Measurements from ENCODE around the gene EFNA1. TPM values are rescaled to one million over a fixed set of nuclear protein-coding genes. Genes with fewer than 3 reads are reported as not detected.

EFNA1 gene
- total RNA-seq, 1 donor from 2014 or later, result 0.34 TPM

DNA sequence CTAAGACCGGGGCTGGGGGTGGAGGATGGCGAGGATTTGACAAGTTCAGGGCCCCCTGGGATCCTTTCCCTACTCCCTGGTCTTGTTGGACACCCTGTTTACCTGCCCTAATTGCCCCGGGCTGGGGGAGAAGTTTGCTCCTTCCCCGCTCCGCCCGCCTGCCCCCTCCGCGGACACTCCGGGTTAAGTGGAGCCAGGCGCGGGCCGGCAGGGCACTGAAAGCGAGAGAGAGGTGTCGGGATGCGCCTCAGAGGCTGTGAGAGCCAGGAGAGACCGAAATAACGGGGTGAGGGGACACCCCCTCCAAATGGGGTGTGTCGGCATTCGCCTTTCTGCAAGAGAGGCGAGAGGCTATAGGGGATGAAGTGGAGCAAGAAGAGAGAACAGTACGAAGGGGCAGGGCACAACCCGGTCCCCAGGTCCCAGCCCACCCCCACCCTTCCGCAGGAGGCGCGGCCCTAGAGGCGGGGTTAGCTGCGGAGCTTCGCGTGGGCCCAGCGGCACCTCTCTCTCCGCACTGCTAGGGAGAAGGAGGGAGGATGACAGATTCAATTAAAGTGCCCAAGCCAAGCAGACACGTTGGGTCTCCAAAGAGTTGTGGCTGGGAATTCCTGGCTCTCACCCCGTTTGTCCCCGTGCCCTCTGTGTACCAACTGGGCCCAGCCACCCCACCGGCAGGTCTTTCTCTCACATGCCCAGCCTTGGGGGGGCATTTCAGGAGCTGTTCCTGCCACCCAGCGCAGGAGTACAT, 45.2 kb upstream of the EFNA1 start:
- H3K9ac ChIP-seq, result no peak overlapping the region
- peaks cover 44% of the 10 kb centered on the region for H3K4me1 Mint-ChIP-seq
- peaks cover 56% of the 10 kb centered on the region for H3F3A ChIP-seq (ENCODE audit: low read depth)
- no peaks in the 10 kb centered on the region for H3K79me2 ChIP-seq (ENCODE audit: low read depth)
- H3K4me3 Mint-ChIP-seq, result peak overlapping the region; percentile 80
- peak overlapping the region; percentile 80 for H3K4me3 ChIP-seq
- peak; percentile 97 for TF ChIP-seq EZH2phosphoT487 (IDR thresholded peaks at IDR 0.05)
- peak; percentile 98 for TF ChIP-seq EZH2 (IDR thresholded peaks at IDR 0.05)
- TF ChIP-seq, protein P1, sequence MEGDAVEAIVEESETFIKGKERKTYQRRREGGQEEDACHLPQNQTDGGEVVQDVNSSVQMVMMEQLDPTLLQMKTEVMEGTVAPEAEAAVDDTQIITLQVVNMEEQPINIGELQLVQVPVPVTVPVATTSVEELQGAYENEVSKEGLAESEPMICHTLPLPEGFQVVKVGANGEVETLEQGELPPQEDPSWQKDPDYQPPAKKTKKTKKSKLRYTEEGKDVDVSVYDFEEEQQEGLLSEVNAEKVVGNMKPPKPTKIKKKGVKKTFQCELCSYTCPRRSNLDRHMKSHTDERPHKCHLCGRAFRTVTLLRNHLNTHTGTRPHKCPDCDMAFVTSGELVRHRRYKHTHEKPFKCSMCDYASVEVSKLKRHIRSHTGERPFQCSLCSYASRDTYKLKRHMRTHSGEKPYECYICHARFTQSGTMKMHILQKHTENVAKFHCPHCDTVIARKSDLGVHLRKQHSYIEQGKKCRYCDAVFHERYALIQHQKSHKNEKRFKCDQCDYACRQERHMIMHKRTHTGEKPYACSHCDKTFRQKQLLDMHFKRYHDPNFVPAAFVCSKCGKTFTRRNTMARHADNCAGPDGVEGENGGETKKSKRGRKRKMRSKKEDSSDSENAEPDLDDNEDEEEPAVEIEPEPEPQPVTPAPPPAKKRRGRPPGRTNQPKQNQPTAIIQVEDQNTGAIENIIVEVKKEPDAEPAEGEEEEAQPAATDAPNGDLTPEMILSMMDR (IDR thresholded peaks at IDR 0.05), result no peak
- H4K20me1 ChIP-seq (ENCODE audit: low read depth), result peaks cover 32% of the 10 kb centered on the region
- no peaks in the 10 kb centered on the region for H3K36me3 Mint-ChIP-seq
- no peak overlapping the region for H3K27ac ChIP-seq
- no peaks in the 10 kb centered on the region for H3K9me3 ChIP-seq (ENCODE audit: low read depth)
- no peaks in the 10 kb centered on the region for H3K36me3 ChIP-seq
- no peaks in the 10 kb centered on the region for H3K9me3 Mint-ChIP-seq
- peak; percentile 51 for DNase-seq (ENCODE audit: low spot score)
- H3K4me2 ChIP-seq, result peak overlapping the region; percentile 98
- H3K27me3 ChIP-seq, result peaks cover 75% of the 10 kb centered on the region
- H3K4me1 ChIP-seq, result peaks cover 24% of the 10 kb centered on the region
- H3K27me3 Mint-ChIP-seq (ENCODE audit: insufficient read depth, low read depth), result peaks cover 51% of the 10 kb centered on the region
- H3K27ac Mint-ChIP-seq, result peak overlapping the region; percentile 82
- no peak overlapping the region for H2AFZ ChIP-seq (replicated peaks)

DNA sequence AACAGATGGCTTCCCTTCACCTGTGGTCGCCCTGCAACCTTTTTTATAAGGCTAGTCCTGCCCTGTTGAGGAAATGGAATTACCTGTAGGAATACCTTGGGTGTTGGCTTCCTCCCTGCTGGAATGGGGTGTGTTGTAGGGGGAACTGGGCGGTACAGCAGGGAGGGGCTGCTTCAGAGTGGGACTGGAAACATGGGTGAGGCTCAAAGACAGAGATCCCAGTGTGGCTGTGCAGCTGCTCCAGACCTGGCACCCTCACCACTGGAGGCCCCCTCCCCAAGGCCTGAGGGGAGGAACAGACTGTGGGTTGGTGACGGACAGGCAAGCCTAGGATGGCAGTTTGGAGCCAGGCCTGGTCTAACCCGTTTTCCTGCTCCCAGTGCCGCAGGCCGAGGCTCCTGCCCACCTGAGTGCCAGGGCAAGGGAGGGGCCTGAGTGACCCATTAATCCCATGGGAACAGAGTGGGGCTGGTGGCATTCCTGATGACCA, 44.6 kb upstream of the EFNA1 start:
- peaks cover 51% of the 10 kb centered on the region for H3F3A ChIP-seq (ENCODE audit: low read depth)
- no peaks in the 10 kb centered on the region for H3K79me2 ChIP-seq (ENCODE audit: low read depth)
- no peak overlapping the region for H3K9ac ChIP-seq
- Mint-ChIP-seq H3K27me3 (ENCODE audit: insufficient read depth, low read depth) (peaks cover 54% of the 10 kb centered on the region), H3K4me1 (peaks cover 40% of the 10 kb centered on the region), H3K36me3 (no peaks in the 10 kb centered on the region), H3K27ac (peak overlapping the region; percentile 82), H3K9me3 (no peaks in the 10 kb centered on the region), H3K4me3 (peak overlapping the region; percentile 80)
- H2AFZ ChIP-seq (replicated peaks), result no peak overlapping the region
- no peak overlapping the region for H3K27ac ChIP-seq
- H3K9me3 ChIP-seq (ENCODE audit: low read depth), result no peaks in the 10 kb centered on the region
- DNase-seq (ENCODE audit: low spot score), result no peak
- no peak overlapping the region for H3K4me3 ChIP-seq
- no peak for TF ChIP-seq EZH2 (IDR thresholded peaks at IDR 0.05)
- TF ChIP-seq, protein P1 (IDR thresholded peaks at IDR 0.05), result no peak
- TF ChIP-seq EZH2phosphoT487 (IDR thresholded peaks at IDR 0.05), result no peak
- H4K20me1 ChIP-seq (ENCODE audit: low read depth), result peaks cover 32% of the 10 kb centered on the region
- H3K4me1 ChIP-seq, result peaks cover 23% of the 10 kb centered on the region
- H3K27me3 ChIP-seq, result peaks cover 69% of the 10 kb centered on the region
- H3K36me3 ChIP-seq, result no peaks in the 10 kb centered on the region
- peak overlapping the region; percentile 98 for H3K4me2 ChIP-seq

DNA sequence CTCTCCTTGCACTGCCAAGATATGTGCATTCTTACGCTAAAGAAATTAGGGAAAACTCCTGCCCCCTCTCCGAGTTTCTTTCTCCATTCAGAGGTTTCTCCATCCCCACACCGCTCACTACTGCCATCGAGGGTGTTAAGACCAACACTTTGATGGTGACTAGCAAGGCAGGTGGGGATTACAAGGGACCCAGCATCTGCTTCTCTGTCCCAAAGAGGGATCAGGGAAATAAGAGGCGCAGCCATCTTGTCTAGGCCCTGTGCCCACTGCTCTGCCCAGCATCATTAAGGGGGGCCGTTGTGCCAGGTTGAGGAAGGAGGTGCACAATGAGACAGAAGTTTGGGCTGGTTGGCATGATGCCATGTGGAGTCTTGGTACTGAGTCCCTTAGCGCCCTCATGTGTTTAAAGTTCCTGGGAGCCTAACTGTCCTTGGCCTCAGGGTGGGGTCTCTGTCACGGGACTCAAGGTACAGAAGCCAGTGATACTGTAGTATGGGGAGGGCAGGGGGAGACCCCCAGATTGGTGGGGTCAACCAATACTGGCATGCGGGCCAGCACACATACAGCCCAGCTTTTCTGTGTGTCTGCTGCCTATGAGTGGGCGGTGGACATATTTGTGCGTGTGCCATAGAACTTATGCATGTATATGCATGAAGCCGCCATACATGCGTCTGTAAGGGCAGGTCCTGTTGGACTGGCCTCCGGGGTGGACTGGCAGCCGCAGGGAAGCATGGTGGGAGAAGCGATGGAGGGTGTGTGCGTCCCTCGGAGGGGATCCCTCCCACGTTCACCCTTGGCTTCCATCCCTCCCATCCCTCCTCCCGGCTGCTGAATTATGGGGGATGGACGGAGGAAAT, 43.6 kb upstream of the EFNA1 start:
- Mint-ChIP-seq H3K27ac (no peak overlapping the region), H3K9me3 (no peaks in the 10 kb centered on the region), H3K36me3 (no peaks in the 10 kb centered on the region), H3K4me3 (peak overlapping the region; percentile 96), H3K4me1 (peaks cover 37% of the 10 kb centered on the region), H3K27me3 (ENCODE audit: insufficient read depth, low read depth) (peaks cover 49% of the 10 kb centered on the region)
- Histone ChIP-seq H4K20me1 (ENCODE audit: low read depth) (peaks cover 32% of the 10 kb centered on the region), H3K4me3 (peak overlapping the region; percentile 78), H3K36me3 (no peaks in the 10 kb centered on the region), H3K4me1 (peaks cover 20% of the 10 kb centered on the region), H3K27me3 (peaks cover 60% of the 10 kb centered on the region), H3K79me2 (ENCODE audit: low read depth) (no peaks in the 10 kb centered on the region), H3K27ac (no peak overlapping the region), H3K4me2 (peak overlapping the region; percentile 63), H3K9me3 (ENCODE audit: low read depth) (no peaks in the 10 kb centered on the region), H3K9ac (no peak overlapping the region), H2AFZ (replicated peaks) (no peak overlapping the region), H3F3A (ENCODE audit: low read depth) (peaks cover 44% of the 10 kb centered on the region)
- DNase-seq (ENCODE audit: low spot score), result no peak
- TF ChIP-seq EZH2 (IDR thresholded peaks at IDR 0.05) (no peak), EZH2phosphoT487 (IDR thresholded peaks at IDR 0.05) (no peak)
- TF ChIP-seq, protein P1 (IDR thresholded peaks at IDR 0.05), result no peak

Measured in neural progenitor cell (in vitro differentiated cells).